Activated CD4-positive, CD25-positive, alpha-beta regulatory T cell treated with anti-CD3 and anti-CD28 coated beads, Interleukin-2, amount 50 U/mL, for 72 hours (primary cell): ENCODE measurements around the gene SFRP2.
A peak's percentile ranks its signal among the peaks of the same experiment; 100 is the strongest.

ENCODE experiments used
- DNase-seq: peaks from one replicate; pipeline ENCODE4 v3.0.0; 2021

The SFRP2 gene

GRCh38 chr4:153766758-153767157 lies 22.1 kb downstream of the SFRP2 start:
- no peak for DNase-seq

DNA sequence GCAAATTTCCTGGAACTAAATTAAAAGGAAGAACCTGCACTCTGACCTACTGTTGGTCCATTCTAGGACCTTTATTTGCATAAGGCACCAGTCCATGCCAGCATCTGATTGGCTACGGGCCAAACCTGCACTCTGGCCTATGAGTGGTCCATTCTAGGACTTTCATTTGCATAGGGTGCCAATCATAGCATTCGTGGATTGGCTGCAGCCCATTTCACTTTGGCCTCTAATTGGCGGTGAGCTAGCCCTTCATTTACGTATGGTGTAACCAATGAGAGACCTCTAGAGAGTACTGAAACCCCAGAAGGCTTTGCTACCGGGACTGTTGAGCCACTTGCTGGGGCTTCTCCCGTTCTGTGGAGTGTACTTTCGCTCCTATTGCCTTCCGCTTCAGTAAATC lies 23.0 kb downstream of the SFRP2 start:
- DNase-seq, result no peak

DNA sequence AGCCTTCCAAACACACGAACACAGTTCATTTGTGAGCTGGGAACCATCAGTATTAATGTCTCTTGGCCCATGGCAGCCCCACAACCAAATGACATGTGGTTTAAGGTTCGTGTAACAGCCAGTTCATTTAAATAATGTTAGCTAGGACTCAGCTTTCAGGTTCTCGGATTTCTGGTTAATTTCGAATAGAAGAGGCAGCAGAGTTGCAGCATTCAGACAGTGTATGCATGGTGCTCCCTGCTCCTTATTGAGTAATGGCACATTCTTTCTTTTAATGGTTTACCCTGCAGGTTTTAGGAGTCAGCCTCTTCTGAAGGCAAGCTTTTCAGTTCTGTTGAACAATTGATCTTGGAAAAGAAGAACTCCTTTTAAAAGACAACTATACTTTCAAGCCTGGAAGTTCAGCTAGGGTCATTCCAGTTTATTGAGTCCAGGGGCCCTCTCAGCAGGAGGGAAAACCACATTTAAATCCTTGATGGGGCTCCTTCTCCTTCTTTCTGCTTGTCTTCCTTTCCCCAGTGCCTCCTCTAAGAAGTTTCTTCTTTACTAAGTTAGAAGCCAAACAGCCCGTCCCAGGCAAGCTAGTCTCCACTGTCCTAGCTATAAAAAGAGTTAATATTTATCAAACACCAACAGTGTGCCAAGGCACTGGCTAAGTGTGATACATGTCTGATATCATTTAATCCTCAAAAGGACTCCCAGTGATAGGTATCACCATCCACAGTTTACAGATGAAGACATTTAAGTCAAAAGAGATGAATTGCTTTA lies 24.1 kb downstream of the SFRP2 start:
- DNase-seq, result no peak

GRCh38 chr4:153763404-153763803 lies 25.5 kb downstream of the SFRP2 start:
- no peak for DNase-seq

- no peak for DNase-seq
These were observed 29.2 kb downstream of the SFRP2 start, which contains the start of gene RNF175 for GRCh38 chr4:153759407-153760316. TSS of gene RNF175 (minus strand) at chr4:153760024. CDS start at chr4:153759862, 162 bp downstream.

DNA sequence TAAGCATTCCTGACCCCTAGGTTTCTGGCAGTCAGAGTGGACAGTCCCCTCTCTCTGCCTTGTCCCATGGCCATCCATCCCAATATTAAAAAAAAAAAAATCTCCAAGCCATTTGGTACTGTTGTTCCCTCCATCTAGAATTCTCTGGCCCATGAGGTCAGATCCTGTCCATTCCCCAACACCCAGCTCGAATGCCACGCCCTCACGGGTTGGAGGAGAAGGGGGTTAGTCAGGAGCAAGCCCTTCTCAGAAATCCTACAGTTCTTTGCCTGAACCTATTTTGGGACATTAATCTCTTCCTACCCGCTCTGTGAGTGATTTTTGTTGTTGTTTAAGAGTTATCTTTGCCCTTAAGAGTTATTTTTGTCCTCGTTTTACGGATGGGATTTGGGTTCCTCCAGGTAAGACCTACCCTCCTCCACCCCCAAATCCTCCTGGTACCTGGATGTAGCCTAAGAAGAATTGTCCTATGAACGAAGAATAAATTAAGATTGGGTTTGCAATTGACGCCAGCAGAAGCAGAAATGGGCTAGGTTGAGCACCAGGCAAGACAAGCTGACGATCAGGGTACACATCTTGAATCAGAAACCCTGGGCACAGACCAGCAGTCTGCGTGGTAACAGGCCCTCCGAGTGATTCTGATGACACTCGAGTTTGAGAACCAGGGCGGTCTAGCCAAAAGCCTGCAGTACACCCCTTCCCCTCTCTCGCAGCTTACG lies 30.0 kb downstream of the SFRP2 start:
- DNase-seq, result no peak

DNA sequence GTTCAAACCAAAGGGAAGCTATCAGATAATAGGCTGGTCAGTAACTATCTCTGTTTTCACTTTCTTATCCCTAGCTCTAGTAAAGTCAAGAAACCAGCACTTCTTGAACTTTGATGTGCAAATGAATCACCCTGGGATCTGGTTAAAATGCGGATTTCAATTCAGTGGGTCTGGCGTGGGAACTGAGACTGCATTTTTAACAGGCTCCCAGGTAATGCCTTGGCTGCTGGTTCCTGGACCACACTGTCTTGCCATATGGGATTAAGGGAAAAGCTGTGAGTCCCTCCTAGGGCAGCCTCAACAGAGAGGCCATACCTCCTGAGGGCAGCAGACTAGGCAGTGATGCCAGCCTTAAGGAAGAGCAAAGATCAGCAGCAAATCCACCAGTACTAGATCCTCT lies 30.7 kb downstream of the SFRP2 start:
- no peak for DNase-seq

DNA sequence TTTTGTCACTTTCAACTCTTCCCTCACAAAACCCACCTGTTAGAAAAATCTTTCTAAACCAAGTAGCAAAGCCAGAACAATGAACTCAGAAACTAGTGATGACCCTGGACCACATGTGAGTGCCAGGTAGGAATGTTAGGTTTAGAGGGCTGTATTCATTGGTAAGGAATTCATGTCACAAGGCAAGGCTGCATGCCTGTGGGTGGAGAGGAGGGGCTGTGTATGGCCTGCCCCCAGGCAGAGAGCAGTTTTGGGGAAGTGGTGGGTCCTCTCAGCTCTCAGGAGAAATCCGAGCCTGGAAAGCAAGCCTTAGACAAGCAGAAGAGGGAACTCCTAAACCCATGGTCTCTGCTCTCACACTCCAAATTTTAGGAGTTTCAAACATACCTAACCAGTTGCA lies 31.5 kb downstream of the SFRP2 start:
- DNase-seq, result no peak

DNA sequence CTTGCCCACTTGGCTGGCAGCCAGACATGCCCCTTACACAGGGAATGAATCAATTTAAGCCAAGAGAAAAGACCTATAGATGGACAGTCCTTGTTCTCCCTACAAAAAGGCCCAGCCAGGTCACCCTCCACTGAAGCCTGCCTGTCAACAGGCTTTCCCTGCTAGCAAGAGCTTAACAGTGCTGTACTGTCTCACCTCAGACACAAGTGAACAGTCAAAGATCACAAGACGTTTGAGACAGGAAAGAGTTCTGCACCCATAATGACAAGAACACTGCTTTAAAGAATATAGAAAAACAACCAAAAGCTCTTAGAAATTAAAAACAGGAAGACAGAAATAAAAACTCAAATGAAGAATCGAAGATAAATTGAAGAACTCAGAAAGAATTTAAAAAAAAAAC lies 33.7 kb downstream of the SFRP2 start:
- DNase-seq, result no peak

DNA sequence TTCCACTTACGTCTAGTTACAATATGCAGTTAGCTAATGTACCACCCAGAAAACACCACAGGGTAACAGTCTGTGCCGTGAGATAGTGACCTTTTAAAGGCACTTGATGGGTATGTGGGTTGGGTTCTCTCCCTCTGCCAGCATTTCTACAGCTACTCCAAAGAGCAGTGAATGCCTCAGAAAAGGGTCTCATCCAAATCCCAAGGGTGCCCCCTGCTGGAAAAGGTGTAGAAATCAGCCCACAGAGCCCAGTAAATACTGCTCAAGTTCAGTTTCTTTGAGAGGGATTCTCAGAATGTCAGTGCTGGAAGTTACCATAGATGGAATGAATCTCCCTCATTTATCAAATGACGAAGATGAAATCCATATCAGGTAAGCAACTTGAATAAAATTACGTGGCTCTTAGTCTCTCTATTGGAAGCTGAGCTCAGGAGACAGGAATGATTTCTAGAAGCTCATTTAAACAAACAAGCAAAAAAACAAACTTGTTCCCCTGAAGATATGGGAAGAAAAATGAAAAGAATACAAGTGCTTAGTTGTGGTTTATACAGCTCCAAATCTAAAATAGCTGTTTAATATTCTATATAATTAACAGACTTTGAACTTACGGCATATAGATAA lies 38.6 kb downstream of the SFRP2 start:
- peak; percentile 51 for DNase-seq

- no peak for DNase-seq
These were observed 40.5 kb downstream of the SFRP2 start for GRCh38 chr4:153748378-153748777.

- no peak for DNase-seq
These were observed 41.4 kb downstream of the SFRP2 start for GRCh38 chr4:153747406-153747955.

GRCh38 chr4:153745651-153746050 lies 43.2 kb downstream of the SFRP2 start:
- no peak for DNase-seq

GRCh38 chr4:153741541-153741940 lies 47.3 kb downstream of the SFRP2 start:
- no peak for DNase-seq

- DNase-seq, result no peak
These were observed 52.9 kb downstream of the SFRP2 start for GRCh38 chr4:153735906-153736461.

GRCh38 chr4:153733751-153734448 lies 55.0 kb downstream of the SFRP2 start:
- DNase-seq, result no peak

DNA sequence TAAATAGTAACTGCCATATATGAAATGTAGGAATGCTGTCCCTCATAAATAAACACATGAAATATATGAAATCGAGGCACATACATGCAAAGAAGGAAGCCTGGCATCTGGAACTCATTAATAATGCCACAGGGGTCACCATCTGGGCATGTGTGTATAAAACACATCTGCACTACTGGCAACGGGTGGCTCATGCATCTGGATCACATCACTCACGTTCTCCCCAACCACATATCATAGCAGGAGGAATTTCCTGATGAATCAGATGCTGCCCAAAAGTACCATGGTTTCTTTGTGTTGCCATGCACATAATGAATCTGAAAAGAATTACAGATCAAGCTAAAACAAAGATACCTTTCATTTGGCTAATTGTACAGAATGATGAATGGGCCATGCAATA lies 57.6 kb downstream of the SFRP2 start:
- no peak for DNase-seq
